ENCODE measurements around the gene NR3C2.

NR3C2 gene

DNA sequence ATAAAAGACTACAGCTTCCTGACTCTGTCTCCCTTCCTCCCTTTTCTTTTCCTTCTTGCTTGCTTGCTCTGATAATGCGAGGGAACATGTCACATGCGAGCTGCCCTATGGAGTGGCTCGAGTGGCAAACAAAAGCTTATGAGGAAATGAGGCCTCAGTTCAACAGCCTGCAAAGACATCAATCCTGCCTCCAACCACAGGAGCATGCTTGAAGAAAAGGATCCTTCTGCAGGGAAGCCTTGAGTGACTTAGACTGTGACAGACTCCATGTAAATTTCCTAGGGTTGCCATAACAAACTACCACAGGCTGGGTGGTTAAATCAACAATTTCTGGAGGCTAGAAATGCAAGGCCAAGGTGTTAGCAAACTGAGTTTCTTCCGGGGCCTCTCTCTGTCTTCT lies 152.5 kb downstream of the NR3C2 start:
- TF ChIP-seq, protein P1, sequence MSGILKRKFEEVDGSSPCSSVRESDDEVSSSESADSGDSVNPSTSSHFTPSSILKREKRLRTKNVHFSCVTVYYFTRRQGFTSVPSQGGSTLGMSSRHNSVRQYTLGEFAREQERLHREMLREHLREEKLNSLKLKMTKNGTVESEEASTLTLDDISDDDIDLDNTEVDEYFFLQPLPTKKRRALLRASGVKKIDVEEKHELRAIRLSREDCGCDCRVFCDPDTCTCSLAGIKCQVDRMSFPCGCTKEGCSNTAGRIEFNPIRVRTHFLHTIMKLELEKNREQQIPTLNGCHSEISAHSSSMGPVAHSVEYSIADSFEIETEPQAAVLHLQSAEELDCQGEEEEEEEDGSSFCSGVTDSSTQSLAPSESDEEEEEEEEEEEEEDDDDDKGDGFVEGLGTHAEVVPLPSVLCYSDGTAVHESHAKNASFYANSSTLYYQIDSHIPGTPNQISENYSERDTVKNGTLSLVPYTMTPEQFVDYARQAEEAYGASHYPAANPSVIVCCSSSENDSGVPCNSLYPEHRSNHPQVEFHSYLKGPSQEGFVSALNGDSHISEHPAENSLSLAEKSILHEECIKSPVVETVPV (CRISPR knock-in tag; IDR thresholded peaks at IDR 0.05): no peak
- TF ChIP-seq RARB (CRISPR knock-in tag; IDR thresholded peaks at IDR 0.05) (no peak), PPARA (CRISPR knock-in tag; IDR thresholded peaks at IDR 0.05; ENCODE audit: borderline replicate concordance) (no peak), ZNF8 (CRISPR knock-in tag; IDR thresholded peaks at IDR 0.05) (no peak), ZFP3 (CRISPR knock-in tag; IDR thresholded peaks at IDR 0.05) (no peak), TCF4 (CRISPR knock-in tag; IDR thresholded peaks at IDR 0.05; ENCODE audit: borderline replicate concordance) (no peak), ZNF70 (CRISPR knock-in tag; IDR thresholded peaks at IDR 0.05) (no peak), PATZ1 (CRISPR knock-in tag; IDR thresholded peaks at IDR 0.05; ENCODE audit: borderline replicate concordance) (no peak), ARNTL (CRISPR knock-in tag; IDR thresholded peaks at IDR 0.05; ENCODE audit: borderline replicate concordance, low read depth) (no peak), TOX (CRISPR knock-in tag; IDR thresholded peaks at IDR 0.05; ENCODE audit: borderline replicate concordance) (no peak), GLIS3 (CRISPR knock-in tag; IDR thresholded peaks at IDR 0.05) (no peak), SNAI2 (CRISPR knock-in tag; IDR thresholded peaks at IDR 0.05) (no peak), CSDC2 (CRISPR knock-in tag; IDR thresholded peaks at IDR 0.05) (no peak), ESRRG (CRISPR knock-in tag; IDR thresholded peaks at IDR 0.05) (no peak), BACH2 (CRISPR knock-in tag; IDR thresholded peaks at IDR 0.05; ENCODE audit: borderline replicate concordance) (no peak), ZFP30 (CRISPR knock-in tag; IDR thresholded peaks at IDR 0.05) (no peak)
- TF ChIP-seq, protein P2, sequence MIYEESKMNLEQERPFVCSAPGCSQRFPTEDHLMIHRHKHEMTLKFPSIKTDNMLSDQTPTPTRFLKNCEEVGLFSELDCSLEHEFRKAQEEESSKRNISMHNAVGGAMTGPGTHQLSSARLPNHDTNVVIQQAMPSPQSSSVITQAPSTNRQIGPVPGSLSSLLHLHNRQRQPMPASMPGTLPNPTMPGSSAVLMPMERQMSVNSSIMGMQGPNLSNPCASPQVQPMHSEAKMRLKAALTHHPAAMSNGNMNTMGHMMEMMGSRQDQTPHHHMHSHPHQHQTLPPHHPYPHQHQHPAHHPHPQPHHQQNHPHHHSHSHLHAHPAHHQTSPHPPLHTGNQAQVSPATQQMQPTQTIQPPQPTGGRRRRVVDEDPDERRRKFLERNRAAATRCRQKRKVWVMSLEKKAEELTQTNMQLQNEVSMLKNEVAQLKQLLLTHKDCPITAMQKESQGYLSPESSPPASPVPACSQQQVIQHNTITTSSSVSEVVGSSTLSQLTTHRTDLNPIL (CRISPR knock-in tag; IDR thresholded peaks at IDR 0.05; ENCODE audit: low read depth): no peak
- TF ChIP-seq, protein P3, sequence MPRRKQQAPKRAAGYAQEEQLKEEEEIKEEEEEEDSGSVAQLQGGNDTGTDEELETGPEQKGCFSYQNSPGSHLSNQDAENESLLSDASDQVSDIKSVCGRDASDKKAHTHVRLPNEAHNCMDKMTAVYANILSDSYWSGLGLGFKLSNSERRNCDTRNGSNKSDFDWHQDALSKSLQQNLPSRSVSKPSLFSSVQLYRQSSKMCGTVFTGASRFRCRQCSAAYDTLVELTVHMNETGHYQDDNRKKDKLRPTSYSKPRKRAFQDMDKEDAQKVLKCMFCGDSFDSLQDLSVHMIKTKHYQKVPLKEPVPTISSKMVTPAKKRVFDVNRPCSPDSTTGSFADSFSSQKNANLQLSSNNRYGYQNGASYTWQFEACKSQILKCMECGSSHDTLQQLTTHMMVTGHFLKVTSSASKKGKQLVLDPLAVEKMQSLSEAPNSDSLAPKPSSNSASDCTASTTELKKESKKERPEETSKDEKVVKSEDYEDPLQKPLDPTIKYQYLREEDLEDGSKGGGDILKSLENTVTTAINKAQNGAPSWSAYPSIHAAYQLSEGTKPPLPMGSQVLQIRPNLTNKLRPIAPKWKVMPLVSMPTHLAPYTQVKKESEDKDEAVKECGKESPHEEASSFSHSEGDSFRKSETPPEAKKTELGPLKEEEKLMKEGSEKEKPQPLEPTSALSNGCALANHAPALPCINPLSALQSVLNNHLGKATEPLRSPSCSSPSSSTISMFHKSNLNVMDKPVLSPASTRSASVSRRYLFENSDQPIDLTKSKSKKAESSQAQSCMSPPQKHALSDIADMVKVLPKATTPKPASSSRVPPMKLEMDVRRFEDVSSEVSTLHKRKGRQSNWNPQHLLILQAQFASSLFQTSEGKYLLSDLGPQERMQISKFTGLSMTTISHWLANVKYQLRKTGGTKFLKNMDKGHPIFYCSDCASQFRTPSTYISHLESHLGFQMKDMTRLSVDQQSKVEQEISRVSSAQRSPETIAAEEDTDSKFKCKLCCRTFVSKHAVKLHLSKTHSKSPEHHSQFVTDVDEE (CRISPR knock-in tag; IDR thresholded peaks at IDR 0.05): no peak
- TF ChIP-seq, protein P4, sequence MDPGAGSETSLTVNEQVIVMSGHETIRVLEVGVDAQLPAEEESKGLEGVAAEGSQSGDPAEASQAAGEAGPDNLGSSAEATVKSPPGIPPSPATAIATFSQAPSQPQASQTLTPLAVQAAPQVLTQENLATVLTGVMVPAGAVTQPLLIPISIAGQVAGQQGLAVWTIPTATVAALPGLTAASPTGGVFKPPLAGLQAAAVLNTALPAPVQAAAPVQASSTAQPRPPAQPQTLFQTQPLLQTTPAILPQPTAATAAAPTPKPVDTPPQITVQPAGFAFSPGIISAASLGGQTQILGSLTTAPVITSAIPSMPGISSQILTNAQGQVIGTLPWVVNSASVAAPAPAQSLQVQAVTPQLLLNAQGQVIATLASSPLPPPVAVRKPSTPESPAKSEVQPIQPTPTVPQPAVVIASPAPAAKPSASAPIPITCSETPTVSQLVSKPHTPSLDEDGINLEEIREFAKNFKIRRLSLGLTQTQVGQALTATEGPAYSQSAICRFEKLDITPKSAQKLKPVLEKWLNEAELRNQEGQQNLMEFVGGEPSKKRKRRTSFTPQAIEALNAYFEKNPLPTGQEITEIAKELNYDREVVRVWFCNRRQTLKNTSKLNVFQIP (CRISPR knock-in tag; IDR thresholded peaks at IDR 0.05; ENCODE audit: borderline replicate concordance, low read depth): no peak
- no peak for ATAC-seq

GRCh38 chr4:148288448-148288847 lies 153.8 kb downstream of the NR3C2 start:
- ATAC-seq: no peak
- TF ChIP-seq SNAI2 (CRISPR knock-in tag; IDR thresholded peaks at IDR 0.05): no peak
- TF ChIP-seq ZNF565 (CRISPR knock-in tag; conservative IDR thresholded peaks at IDR 0.05; ENCODE audit: low read depth): no peak
- TF ChIP-seq, protein P2 (CRISPR knock-in tag; IDR thresholded peaks at IDR 0.05; ENCODE audit: low read depth): no peak
- TF ChIP-seq ZC3H10 (CRISPR knock-in tag; IDR thresholded peaks at IDR 0.05): no peak
- TF ChIP-seq, protein P3 (CRISPR knock-in tag; IDR thresholded peaks at IDR 0.05): no peak
- no peak for TF ChIP-seq PPARA (CRISPR knock-in tag; IDR thresholded peaks at IDR 0.05; ENCODE audit: borderline replicate concordance)
- no peak for TF ChIP-seq OSR1 (CRISPR knock-in tag; IDR thresholded peaks at IDR 0.05)
- no peak for TF ChIP-seq ESRRG (CRISPR knock-in tag; IDR thresholded peaks at IDR 0.05)
- TF ChIP-seq ZNF70 (CRISPR knock-in tag; IDR thresholded peaks at IDR 0.05): no peak
- TF ChIP-seq, protein P1 (CRISPR knock-in tag; IDR thresholded peaks at IDR 0.05): no peak
- TF ChIP-seq ZFP30 (CRISPR knock-in tag; IDR thresholded peaks at IDR 0.05): no peak
- TF ChIP-seq ARNTL (CRISPR knock-in tag; IDR thresholded peaks at IDR 0.05; ENCODE audit: borderline replicate concordance, low read depth): no peak
- TF ChIP-seq, protein P4 (CRISPR knock-in tag; IDR thresholded peaks at IDR 0.05; ENCODE audit: borderline replicate concordance, low read depth): no peak
- no peak for TF ChIP-seq ZFP3 (CRISPR knock-in tag; IDR thresholded peaks at IDR 0.05)
- TF ChIP-seq ZNF8 (CRISPR knock-in tag; IDR thresholded peaks at IDR 0.05): no peak
